Epithelial cell of esophagus (primary cell): ENCODE data around the gene DNASE2B.

Experiments used
- DNase-seq: peaks from one replicate; pipeline ENCODE4 v3.0.0; 2010; ENCODE audit warnings: low read depth
- H3K4me3 ChIP-seq: 2 replicates; pipeline ENCODE4 v1.5.1; 2011; ENCODE audit warnings: mild to moderate bottlenecking, low read length, control low read depth
- TF ChIP-seq, protein P1 (sequence below): IDR thresholded peaks from 2 replicates; pipeline ENCODE4 v1.5.1; 2011; ENCODE audit warnings: low read depth, mild to moderate bottlenecking, low read length, control low read depth, inconsistent platforms; ENCODE audit not compliant: insufficient read depth; ENCODE audit errors: missing control alignments

Gene DNASE2B

GRCh38 chr1:84373436-84374141, 24.7 kb upstream of the DNASE2B start:
- DNase-seq, result no peak
- H3K4me3 ChIP-seq, result no peak overlapping the region
- TF ChIP-seq, protein P1, sequence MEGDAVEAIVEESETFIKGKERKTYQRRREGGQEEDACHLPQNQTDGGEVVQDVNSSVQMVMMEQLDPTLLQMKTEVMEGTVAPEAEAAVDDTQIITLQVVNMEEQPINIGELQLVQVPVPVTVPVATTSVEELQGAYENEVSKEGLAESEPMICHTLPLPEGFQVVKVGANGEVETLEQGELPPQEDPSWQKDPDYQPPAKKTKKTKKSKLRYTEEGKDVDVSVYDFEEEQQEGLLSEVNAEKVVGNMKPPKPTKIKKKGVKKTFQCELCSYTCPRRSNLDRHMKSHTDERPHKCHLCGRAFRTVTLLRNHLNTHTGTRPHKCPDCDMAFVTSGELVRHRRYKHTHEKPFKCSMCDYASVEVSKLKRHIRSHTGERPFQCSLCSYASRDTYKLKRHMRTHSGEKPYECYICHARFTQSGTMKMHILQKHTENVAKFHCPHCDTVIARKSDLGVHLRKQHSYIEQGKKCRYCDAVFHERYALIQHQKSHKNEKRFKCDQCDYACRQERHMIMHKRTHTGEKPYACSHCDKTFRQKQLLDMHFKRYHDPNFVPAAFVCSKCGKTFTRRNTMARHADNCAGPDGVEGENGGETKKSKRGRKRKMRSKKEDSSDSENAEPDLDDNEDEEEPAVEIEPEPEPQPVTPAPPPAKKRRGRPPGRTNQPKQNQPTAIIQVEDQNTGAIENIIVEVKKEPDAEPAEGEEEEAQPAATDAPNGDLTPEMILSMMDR, result no peak

DNA sequence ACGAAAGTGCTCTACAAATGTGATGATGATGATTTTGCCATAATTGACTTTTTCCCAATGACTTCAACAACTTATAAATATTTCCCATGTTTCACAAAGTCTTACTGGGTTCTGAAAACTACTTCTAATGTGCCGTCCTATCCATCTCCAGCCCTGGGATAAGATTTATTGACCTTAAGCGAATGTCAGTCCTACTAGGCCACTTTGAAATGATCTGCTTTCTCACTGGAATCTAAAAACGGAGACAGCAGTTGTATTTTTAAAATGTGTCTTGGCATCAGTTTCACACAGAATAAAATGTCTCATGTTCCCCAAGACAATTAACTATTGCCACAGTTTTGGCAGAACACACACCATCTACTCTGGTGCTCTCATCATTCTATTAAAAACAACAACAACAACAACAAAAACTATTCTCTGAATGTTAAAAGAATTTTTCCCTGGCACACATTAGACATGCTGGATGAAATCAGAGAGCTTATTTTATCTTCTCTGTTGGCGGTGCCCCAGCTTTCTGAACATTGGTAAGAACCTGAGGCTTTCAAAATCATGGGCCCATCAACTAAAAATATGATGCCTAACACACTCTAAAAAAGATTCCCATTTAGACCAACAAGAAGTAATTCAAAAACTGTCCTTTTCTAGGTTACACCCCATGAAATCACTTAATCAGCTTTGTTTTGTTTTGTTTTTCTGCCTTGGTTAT, 23.1 kb upstream of the DNASE2B start:
- DNase-seq, result no peak
- H3K4me3 ChIP-seq, result no peak overlapping the region
- TF ChIP-seq, protein P1, result no peak

- DNase-seq, result no peak
- TF ChIP-seq, protein P1, result no peak
- H3K4me3 ChIP-seq, result no peak overlapping the region
Measured at GRCh38 chr1:84376000-84376910, 22.0 kb upstream of the DNASE2B start.

DNA sequence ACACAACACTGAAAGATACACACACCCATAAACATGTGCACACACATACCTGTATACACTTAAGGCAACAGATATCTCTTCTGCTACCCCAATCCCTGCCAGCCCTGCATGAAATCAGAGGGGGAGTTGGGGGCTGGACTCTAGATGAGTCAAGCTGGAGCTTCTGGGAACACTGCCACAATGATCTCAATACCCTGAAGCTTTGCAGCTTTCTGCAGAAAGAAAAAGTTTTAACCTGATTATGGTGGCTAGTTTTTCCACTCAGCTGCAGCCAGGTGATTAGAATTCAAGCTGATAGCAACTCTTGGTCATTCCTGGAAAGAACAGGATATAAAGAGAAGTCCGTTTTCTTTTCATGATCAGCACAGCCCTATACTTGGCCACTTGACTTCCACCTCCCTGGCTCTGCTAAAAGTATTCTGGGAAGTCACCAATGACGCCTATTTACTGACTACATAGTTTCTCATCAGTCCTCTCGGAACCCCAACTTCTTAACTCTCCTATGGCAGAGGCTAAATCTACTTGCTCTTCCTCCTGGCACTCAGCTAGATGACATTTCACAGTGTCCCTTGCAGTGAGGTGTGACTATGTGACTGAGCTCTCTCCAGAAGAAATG, 20.7 kb upstream of the DNASE2B start:
- TF ChIP-seq, protein P1, result no peak
- peak; percentile 56 for DNase-seq
- H3K4me3 ChIP-seq, result no peak overlapping the region

DNA sequence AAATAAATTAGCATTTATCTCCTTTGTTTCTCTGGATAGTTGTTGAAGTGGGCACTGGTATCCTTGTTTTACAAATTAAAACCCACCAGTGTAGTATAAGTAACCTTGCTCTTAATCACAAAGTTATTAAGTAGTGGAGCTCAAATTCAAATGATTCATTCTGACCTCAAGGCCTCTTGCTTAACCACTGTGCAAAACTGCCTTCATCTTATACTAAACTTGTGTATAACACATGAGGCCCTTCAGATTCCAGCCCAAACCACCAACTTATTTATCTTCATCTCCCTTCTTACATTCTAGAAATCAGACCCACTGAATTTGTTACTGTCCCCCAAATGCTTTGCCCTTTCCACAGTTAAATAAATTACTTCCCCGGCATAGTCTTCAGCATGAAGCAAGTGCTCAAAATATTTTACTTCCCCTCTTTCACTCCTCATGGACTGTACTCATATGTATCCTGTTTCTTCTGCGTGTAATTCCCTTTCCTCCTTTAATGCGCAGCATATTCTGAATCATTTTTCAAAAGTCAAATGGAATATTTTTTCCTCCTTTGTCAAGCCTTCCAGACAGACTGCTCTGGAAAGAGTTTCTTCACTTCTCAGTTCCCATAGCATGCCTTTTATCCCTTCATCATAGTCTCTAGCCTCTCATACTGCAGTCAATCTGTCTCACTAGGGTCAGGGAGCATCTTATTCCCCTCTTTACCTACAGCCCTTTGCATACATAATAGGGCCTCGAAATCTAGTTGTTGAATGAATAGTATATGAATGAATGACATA, 19.0 kb upstream of the DNASE2B start:
- no peak overlapping the region for H3K4me3 ChIP-seq
- peak; percentile 71 for DNase-seq
- TF ChIP-seq, protein P1, result no peak

GRCh38 chr1:84379917-84380180, 18.4 kb upstream of the DNASE2B start:
- DNase-seq, result no peak
- TF ChIP-seq, protein P1, result no peak
- H3K4me3 ChIP-seq, result no peak overlapping the region
